Measurements from ENCODE around the gene WNT4. TPM values are rescaled to one million over a fixed set of nuclear protein-coding genes. Genes with fewer than 3 reads are reported as not detected.
A peak's percentile ranks its signal among the peaks of the same experiment; 100 is the strongest.

WNT4 gene
- total and polyA plus RNA-seq, 10 of the 15 experiments (the other 5 are each of a cell fraction or from before 2014, with no cell fraction given): 0.01 TPM; not detected in 9

GRCh38 chr1:22169816-22170215 is 26.9 kb upstream of the WNT4 start:
- peaks cover 21% of the 10 kb centered on the region for H3K4me1 ChIP-seq (ENCODE audit: control insufficient read depth, insufficient read depth, low read length)
- H3K4me3 ChIP-seq: no peak overlapping the region
- RAD21 ChIA-PET (ENCODE audit: unreplicated experiment): no interaction called here
- DNase-seq (ENCODE audit: low read depth, low spot score): no peak
- intact Hi-C loops (cut with micrococcal nuclease; ENCODE audit: unreplicated experiment): no loop called here
- CTCF ChIA-PET: no interaction called here
- in situ Hi-C loops (cut with MboI): no loop called here
- BruUV-seq (replicated peaks): no TSS peak
- no peaks in the 10 kb centered on the region for H3K36me3 ChIP-seq (ENCODE audit: control insufficient read depth in 2 of 2, insufficient read depth in 2 of 2, low read length in 1 of 2)
- FAIRE-seq: no peak
- H3K4me2 ChIP-seq (ENCODE audit: control insufficient read depth, insufficient read depth): no peak overlapping the region
- H3K9me3 ChIP-seq (replicated peaks; ENCODE audit: control insufficient read depth, insufficient read depth, low read length): no peaks in the 10 kb centered on the region
- H4K20me1 ChIP-seq (ENCODE audit: control insufficient read depth, insufficient read depth): no peaks in the 10 kb centered on the region
- H3K27ac ChIP-seq (ENCODE audit: control insufficient read depth, insufficient read depth): no peak overlapping the region
- H3K27me3 ChIP-seq (replicated peaks in 1 of 2; ENCODE audit: control insufficient read depth in 2 of 2, insufficient read depth in 2 of 2, low read length in 1 of 2): no peaks in the 10 kb centered on the region
- SMC1A ChIA-PET (ENCODE audit: uncharacterized antibody, unreplicated experiment): no interaction called here
- POLR2A ChIA-PET: no interaction called here
- no peak overlapping the region for H2AFZ ChIP-seq (ENCODE audit: control insufficient read depth, low read depth, low read length)
- no peak overlapping the region for H3K9ac ChIP-seq (ENCODE audit: control insufficient read depth, insufficient read depth, low read length)
- 62% methylated on average over 4 of the region's 4 CpGs for WGBS (ENCODE audit: insufficient coverage, insufficient replicate concordance, low lambda C conversion rate, missing lambda C conversion rate)
- ATAC-seq: no peak
- H3K79me2 ChIP-seq (ENCODE audit: control insufficient read depth, insufficient read depth, low read length): no peaks in the 10 kb centered on the region
- no peak for TF ChIP-seq HDGF (IDR thresholded peaks at IDR 0.05)

- TF ChIP-seq SREBF1 (IDR thresholded peaks at IDR 0.05; ENCODE audit: low read length) (no peak), SPI1 (IDR thresholded peaks at IDR 0.05; ENCODE audit: borderline replicate concordance, insufficient read depth, low read depth, low read length) (peak; percentile 69), SRF (IDR thresholded peaks at IDR 0.05; ENCODE audit: low read depth in 2 of 2, low read length in 2 of 2) (0 out of 4 replicates have a peak, but pooled peaks of 1 of the 2 experiments have one; percentile 9), HCFC1 (IDR thresholded peaks at IDR 0.05; ENCODE audit: low read length) (no peak)
- in situ Hi-C loops (cut with MboI): no loop called here
- BruUV-seq (replicated peaks): no TSS peak
Measured at GRCh38 chr1:22168412-22168973, 25.6 kb upstream of the WNT4 start.

More at GRCh38 chr1:22168412-22168973, 25.6 kb upstream of the WNT4 start:
- Histone ChIP-seq H3K9ac (ENCODE audit: control insufficient read depth, insufficient read depth, low read length) (no peak overlapping the region), H3K4me1 (ENCODE audit: control insufficient read depth, insufficient read depth, low read length) (peaks cover 21% of the 10 kb centered on the region), H4K20me1 (ENCODE audit: control insufficient read depth, insufficient read depth) (no peaks in the 10 kb centered on the region), H2AFZ (ENCODE audit: control insufficient read depth, low read depth, low read length) (no peak overlapping the region), H3K4me2 (ENCODE audit: control insufficient read depth, insufficient read depth) (no peak overlapping the region), H3K79me2 (ENCODE audit: control insufficient read depth, insufficient read depth, low read length) (no peaks in the 10 kb centered on the region), H3K27ac (ENCODE audit: control insufficient read depth, insufficient read depth) (no peak overlapping the region), H3K9me3 (replicated peaks; ENCODE audit: control insufficient read depth, insufficient read depth, low read length) (no peaks in the 10 kb centered on the region), H3K36me3 (ENCODE audit: control insufficient read depth in 2 of 2, insufficient read depth in 2 of 2, low read length in 1 of 2) (no peaks in the 10 kb centered on the region), H3K27me3 (replicated peaks in 1 of 2; ENCODE audit: control insufficient read depth in 2 of 2, insufficient read depth in 2 of 2, low read length in 1 of 2) (no peaks in the 10 kb centered on the region), H3K4me3 (no peak overlapping the region)
- ChIA-PET RAD21 (ENCODE audit: unreplicated experiment) (no interaction called here), POLR2A (interaction anchor here (3.4 kb wide), 1 partner anchor 8 kb away, joined by 16 read pairs; no protein-coding TSS in a partner anchor), SMC1A (ENCODE audit: uncharacterized antibody, unreplicated experiment) (no interaction called here), CTCF (no interaction called here)
- ATAC-seq (0 out of 3 replicates have a peak, but pooled peaks have one; percentile 38), DNase-seq (ENCODE audit: low read depth, low spot score) (no peak), FAIRE-seq (no peak)
- intact Hi-C loops (cut with micrococcal nuclease; ENCODE audit: unreplicated experiment): no loop called here
- 30% methylated on average over 4 of the region's 4 CpGs for WGBS (ENCODE audit: insufficient coverage, insufficient replicate concordance, low lambda C conversion rate, missing lambda C conversion rate)
